HepG2 (cell line): Measurements from ENCODE around the gene TTC39C. TPM values are rescaled to one million over a fixed set of nuclear protein-coding genes. Genes with fewer than 3 reads are reported as not detected.

Experiments
- ARHGAP35 ChIP-seq: sonication (generic); formaldehyde crosslinking; IDR thresholded peaks from 2 replicates; pipeline ENCODE4 v1.9.0; 2022; ENCODE audit warnings: mild to moderate bottlenecking, inconsistent platforms, moderate library complexity, missing genetic modification reagents, borderline replicate concordance
- ATF7-NPFF ChIP-seq: sonication (generic); formaldehyde crosslinking; IDR thresholded peaks from 2 replicates; pipeline ENCODE4 v1.8.1; 2023; ENCODE audit warnings: mild to moderate bottlenecking, low read depth, missing genetic modification reagents, moderate library complexity
- BRCA1 ChIP-seq: sonication (generic); formaldehyde crosslinking; IDR thresholded peaks from 2 replicates; pipeline ENCODE4 v1.4.0; 2020; ENCODE audit warnings: missing genetic modification reagents
- CC2D1A ChIP-seq: sonication (generic); formaldehyde crosslinking; IDR thresholded peaks from 2 replicates; pipeline ENCODE4 v1.8.1; 2023; ENCODE audit warnings: mild to moderate bottlenecking, missing genetic modification reagents
- GTF3A ChIP-seq: sonication (generic); formaldehyde crosslinking; conservative IDR thresholded peaks from 2 replicates; pipeline ENCODE4 v1.4.0; 2020; ENCODE audit warnings: mild to moderate bottlenecking, missing genetic modification reagents
- HMG20B ChIP-seq: conservative IDR thresholded peaks from 2 replicates; pipeline ENCODE4 v1.6.1; 2016; ENCODE audit warnings: missing genetic modification reagents, missing compliant biosample characterization
- KDM1A ChIP-seq: IDR thresholded peaks from 2 replicates; pipeline ENCODE4 v1.6.1; 2016; ENCODE audit warnings: missing compliant biosample characterization
- KLF9 ChIP-seq: IDR thresholded peaks from 2 replicates; pipeline ENCODE4 v1.6.1; 2016; ENCODE audit warnings: low read depth
- RARA ChIP-seq: IDR thresholded peaks from 2 replicates; pipeline ENCODE4 v1.6.1; 2016; ENCODE audit warnings: missing genetic modification reagents, missing compliant biosample characterization
- RBM39 ChIP-seq: fragments of 200-400 bp; formaldehyde crosslinking; IDR thresholded peaks from one replicate; pipeline ENCODE4 v1.6.1; 2018; ENCODE audit warnings: antibody characterized with exemption, mild to moderate bottlenecking, low read depth, low read length; ENCODE audit not compliant: poor library complexity, severe bottlenecking
- SIX1 ChIP-seq: sonication (generic); formaldehyde crosslinking; IDR thresholded peaks from 2 replicates; pipeline ENCODE4 v1.4.0; 2020; ENCODE audit warnings: missing genetic modification reagents, borderline replicate concordance
- SMAD3 ChIP-seq: sonication (generic); formaldehyde crosslinking; IDR thresholded peaks from 2 replicates; pipeline ENCODE4 v1.4.0; 2020; ENCODE audit warnings: missing genetic modification reagents
- SMARCC2 ChIP-seq: fragments of 450-650 bp; IDR thresholded peaks from 2 replicates; pipeline ENCODE4 v1.6.1; 2017; ENCODE audit warnings: antibody characterized with exemption, mild to moderate bottlenecking
- SOX6 ChIP-seq, 2 experiments: fragments of 450-650 bp in 1 of 2; sonication (generic) in 1 of 2; formaldehyde crosslinking in 1 of 2; IDR thresholded peaks; 2 replicates each; pipeline versions ENCODE4 v1.4.0 to v1.6.1; 2017 to 2020; ENCODE audit warnings: antibody characterized with exemption in 1 of 2, mild to moderate bottlenecking in 1 of 2, missing genetic modification reagents in 1 of 2
- SRSF9 ChIP-seq: fragments of 200-400 bp; formaldehyde crosslinking; IDR thresholded peaks from 2 replicates; pipeline ENCODE4 v1.6.1; 2018; ENCODE audit warnings: borderline replicate concordance, mild to moderate bottlenecking, low read depth, low read length; ENCODE audit not compliant: insufficient read depth, poor library complexity, severe bottlenecking
- TAF1 ChIP-seq: sonication (generic); formaldehyde crosslinking; IDR thresholded peaks from 2 replicates; pipeline ENCODE4 v1.4.0; 2020; ENCODE audit warnings: missing genetic modification reagents
- ZBTB42 ChIP-seq: sonication (generic); formaldehyde crosslinking; IDR thresholded peaks from 2 replicates; pipeline ENCODE4 v1.5.0; 2020; ENCODE audit warnings: mild to moderate bottlenecking, missing genetic modification reagents
- ZBTB43 ChIP-seq: sonication (generic); formaldehyde crosslinking; conservative IDR thresholded peaks from 2 replicates; pipeline ENCODE4 v1.4.0; 2020; ENCODE audit warnings: missing genetic modification reagents
- ZC3H13 ChIP-seq: sonication (generic); formaldehyde crosslinking; IDR thresholded peaks from 2 replicates; pipeline ENCODE4 v1.8.1; 2023; ENCODE audit warnings: mild to moderate bottlenecking, missing genetic modification reagents, moderate library complexity
- ZNF3 ChIP-seq: IDR thresholded peaks from 2 replicates; pipeline ENCODE4 v1.7.0; 2017; ENCODE audit warnings: inconsistent platforms
- ZNF30 ChIP-seq: sonication (generic); formaldehyde crosslinking; IDR thresholded peaks from 2 replicates; pipeline ENCODE4 v1.5.0; 2020; ENCODE audit warnings: mild to moderate bottlenecking, missing genetic modification reagents
- ZNF350 ChIP-seq: sonication (generic); formaldehyde crosslinking; IDR thresholded peaks from 2 replicates; pipeline ENCODE4 v1.4.0; 2020; ENCODE audit warnings: mild to moderate bottlenecking, low read depth, missing genetic modification reagents, borderline replicate concordance
- ZNF460 ChIP-seq: sonication (generic); formaldehyde crosslinking; IDR thresholded peaks from 2 replicates; pipeline ENCODE4 v1.5.1; 2020; ENCODE audit warnings: missing genetic modification reagents, mild to moderate bottlenecking, borderline replicate concordance
- ZNF709 ChIP-seq: sonication (generic); formaldehyde crosslinking; IDR thresholded peaks from 2 replicates; pipeline ENCODE4 v1.5.0; 2020; ENCODE audit warnings: mild to moderate bottlenecking, missing genetic modification reagents
- ZNF777 ChIP-seq: sonication (generic); formaldehyde crosslinking; IDR thresholded peaks from 2 replicates; pipeline ENCODE4 v1.4.0; 2020; ENCODE audit warnings: missing genetic modification reagents
- ZNF792 ChIP-seq: IDR thresholded peaks from 2 replicates; pipeline ENCODE4 v1.6.1; 2016
- ZNF83 ChIP-seq: sonication (generic); formaldehyde crosslinking; IDR thresholded peaks from 2 replicates; pipeline ENCODE4 v1.4.0; 2020; ENCODE audit warnings: missing genetic modification reagents, mild to moderate bottlenecking, borderline replicate concordance
- ZNF841 ChIP-seq: sonication (generic); formaldehyde crosslinking; IDR thresholded peaks from 2 replicates; pipeline ENCODE4 v1.8.1; 2023; ENCODE audit warnings: missing genetic modification reagents, borderline replicate concordance
- polyA plus RNA-seq, 8 experiments: library from polyadenylated mRNA; depleted of rRNA in 3 of 8; stranded (reverse) in 7 of 8; unstranded in 1 of 8; fragments of >200 nt; fragmentation: Illumina TruSeq in 4 of 8; extraction: Trizol in 4 of 8; gene quantifications; 2 replicates each; pipeline versions ENCODE4 v1.2.1 to v1.2.3, GENCODE V29; 2011 to 2016; ENCODE audit warnings: low read depth in 4 of 8, missing spikeins in 1 of 8, mixed read lengths in 1 of 8; ENCODE audit not compliant: insufficient read depth in 1 of 8
- total RNA-seq, 5 experiments: library from RNA; depleted of rRNA; stranded (reverse); fragments of >200 nt; fragmentation: Illumina TruSeq; extraction: Trizol; gene quantifications; 2 replicates each; pipeline ENCODE4 v1.2.3, GENCODE V29; 2016; ENCODE audit warnings: low read depth in 1 of 5
- TF ChIP-seq, protein P1 (sequence below): sonication (generic); formaldehyde crosslinking; IDR thresholded peaks from 2 replicates; pipeline ENCODE4 v1.9.0; 2021; ENCODE audit warnings: missing genetic modification reagents, borderline replicate concordance

TTC39C gene
- total and polyA plus RNA-seq, 2 of the 13 experiments (the other 11 are each of a cell fraction or from before 2014, with no cell fraction given), result 19.1 to 25.9 TPM

- TF ChIP-seq ZNF792 (CRISPR knock-in tag) (no peak), KLF9 (CRISPR knock-in tag) (no peak), SIX1 (CRISPR knock-in tag) (no peak), ZBTB43 (CRISPR knock-in tag) (no peak), GTF3A (CRISPR knock-in tag) (no peak), RARA (no peak), ZNF841 (0 out of 2 replicates have a peak, but pooled peaks have one; percentile 6), ZNF460 (CRISPR knock-in tag) (no peak), SOX6 (IDR thresholded peaks at IDR 0.05) (no peak), SOX6 (CRISPR knock-in tag; IDR thresholded peaks at IDR 0.05) (peak; percentile 30; the same call in 1 of the 2 replicates), BRCA1 (CRISPR knock-in tag) (no peak), ZC3H13 (no peak), ZNF30 (CRISPR knock-in tag) (0 out of 2 replicates have a peak, but pooled peaks have one; percentile 28), ZNF350 (CRISPR knock-in tag) (no peak), SMARCC2 (no peak), RBM39 (no peak), KDM1A (CRISPR knock-in tag) (no peak), ZNF83 (CRISPR knock-in tag) (no peak), ATF7-NPFF (CRISPR knock-in tag) (no peak), SRSF9 (no peak), ZNF3 (CRISPR knock-in tag) (no peak), TAF1 (CRISPR knock-in tag) (peak; percentile 17; the same call in 1 of the 2 replicates), SMAD3 (CRISPR knock-in tag) (no peak), ARHGAP35 (CRISPR knock-in tag) (no peak), ZNF709 (CRISPR knock-in tag) (no peak), CC2D1A (CRISPR knock-in tag) (no peak), ZNF777 (CRISPR knock-in tag) (peak; percentile 69; the same call in 1 of the 2 replicates), ZBTB42 (CRISPR knock-in tag) (no peak), HMG20B (no peak)
- TF ChIP-seq, protein P1, sequence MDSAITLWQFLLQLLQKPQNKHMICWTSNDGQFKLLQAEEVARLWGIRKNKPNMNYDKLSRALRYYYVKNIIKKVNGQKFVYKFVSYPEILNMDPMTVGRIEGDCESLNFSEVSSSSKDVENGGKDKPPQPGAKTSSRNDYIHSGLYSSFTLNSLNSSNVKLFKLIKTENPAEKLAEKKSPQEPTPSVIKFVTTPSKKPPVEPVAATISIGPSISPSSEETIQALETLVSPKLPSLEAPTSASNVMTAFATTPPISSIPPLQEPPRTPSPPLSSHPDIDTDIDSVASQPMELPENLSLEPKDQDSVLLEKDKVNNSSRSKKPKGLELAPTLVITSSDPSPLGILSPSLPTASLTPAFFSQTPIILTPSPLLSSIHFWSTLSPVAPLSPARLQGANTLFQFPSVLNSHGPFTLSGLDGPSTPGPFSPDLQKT (CRISPR knock-in tag), result no peak
Observed at GRCh38 chr18:24014986-24015638, 558 bp downstream of the TTC39C start (continued).
